OCI-M2 (cell line): ENCODE measurements around the gene THAP7.
"Not testable (repeated sequence)": the region's sequence is repeated elsewhere in the genome, so short reads cannot be mapped to it uniquely, and the experiment has no call there.

ENCODE experiments used
- DNase-seq: peaks from one replicate; lab custom pipeline; 2025; ENCODE audit not compliant: unreplicated experiment; lab: John Stamatoyannopoulos, UW

The THAP7 gene

DNA sequence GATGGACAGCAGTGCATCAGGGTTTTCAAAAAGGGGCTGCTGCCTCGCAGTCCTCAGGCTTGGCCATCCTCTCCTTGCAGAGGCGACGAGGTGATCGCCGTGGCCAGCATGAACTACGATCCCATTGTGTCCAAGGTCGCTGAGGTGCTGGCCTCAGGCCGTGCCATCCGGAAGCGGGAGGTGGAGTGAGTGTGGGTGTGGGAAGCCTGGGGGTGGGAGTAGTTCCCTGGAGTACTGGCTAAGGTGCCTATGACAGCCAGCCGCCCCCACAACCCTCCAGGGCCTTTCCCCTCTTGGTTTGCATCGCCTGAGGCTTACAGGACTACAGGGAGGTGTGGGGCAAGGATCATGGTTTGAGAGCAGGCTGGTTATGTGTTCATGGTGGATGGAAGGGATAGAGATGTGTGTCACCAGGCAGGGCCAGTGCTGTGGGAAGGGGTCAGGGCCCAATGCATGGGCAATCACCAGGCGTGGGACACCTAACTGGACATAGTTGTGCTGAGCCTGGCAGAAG, 21.9 kb downstream of the THAP7 start:
- no peak for DNase-seq

DNA sequence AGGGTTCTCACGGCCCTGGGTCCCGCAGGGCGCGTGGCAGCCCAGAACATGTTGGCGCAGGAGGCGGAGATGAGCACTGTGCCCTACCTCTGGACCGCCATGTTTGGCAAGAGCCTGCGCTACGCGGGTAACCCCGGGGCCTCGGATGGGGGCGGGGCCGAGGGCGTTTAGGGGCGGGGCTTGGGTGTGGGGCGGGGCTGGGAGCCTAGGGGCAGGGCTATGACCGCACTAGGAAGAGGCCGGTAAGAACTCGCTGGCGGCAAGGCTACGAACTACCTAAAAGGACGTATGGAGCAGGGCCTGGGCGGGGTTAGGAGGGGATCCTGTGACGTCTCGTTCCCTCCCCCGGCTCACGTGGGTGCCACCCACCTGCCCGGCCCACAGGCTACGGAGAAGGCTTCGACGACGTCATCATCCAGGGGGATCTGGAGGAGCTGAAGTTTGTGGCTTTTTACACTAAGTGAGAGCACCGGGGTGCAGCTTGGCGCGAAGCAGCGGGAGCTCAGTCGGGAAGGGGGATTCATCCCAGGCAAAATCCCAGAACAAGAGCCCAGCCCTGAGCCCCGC, 22.6 kb downstream of the THAP7 start:
- DNase-seq: no peak

DNA sequence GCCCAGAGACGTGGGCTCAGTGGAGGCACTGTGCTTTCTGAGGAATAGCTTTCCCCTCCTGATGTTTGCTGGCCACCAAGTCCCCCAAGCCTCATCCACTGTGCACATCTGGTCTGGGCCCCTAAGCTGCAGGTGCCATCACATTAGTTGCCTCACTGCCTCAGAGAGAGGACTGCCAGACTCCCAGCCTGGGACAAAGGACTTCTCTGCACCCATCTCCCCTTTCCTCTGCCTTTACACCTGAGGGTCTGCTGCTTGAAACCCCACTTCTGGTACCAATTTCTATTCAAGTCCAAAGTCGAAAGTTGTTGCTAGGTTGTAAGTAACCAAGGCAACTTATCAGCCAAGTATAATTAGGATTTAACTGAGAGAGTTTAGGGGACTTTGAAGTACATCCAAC, 23.5 kb downstream of the THAP7 start:
- DNase-seq: no peak

DNA sequence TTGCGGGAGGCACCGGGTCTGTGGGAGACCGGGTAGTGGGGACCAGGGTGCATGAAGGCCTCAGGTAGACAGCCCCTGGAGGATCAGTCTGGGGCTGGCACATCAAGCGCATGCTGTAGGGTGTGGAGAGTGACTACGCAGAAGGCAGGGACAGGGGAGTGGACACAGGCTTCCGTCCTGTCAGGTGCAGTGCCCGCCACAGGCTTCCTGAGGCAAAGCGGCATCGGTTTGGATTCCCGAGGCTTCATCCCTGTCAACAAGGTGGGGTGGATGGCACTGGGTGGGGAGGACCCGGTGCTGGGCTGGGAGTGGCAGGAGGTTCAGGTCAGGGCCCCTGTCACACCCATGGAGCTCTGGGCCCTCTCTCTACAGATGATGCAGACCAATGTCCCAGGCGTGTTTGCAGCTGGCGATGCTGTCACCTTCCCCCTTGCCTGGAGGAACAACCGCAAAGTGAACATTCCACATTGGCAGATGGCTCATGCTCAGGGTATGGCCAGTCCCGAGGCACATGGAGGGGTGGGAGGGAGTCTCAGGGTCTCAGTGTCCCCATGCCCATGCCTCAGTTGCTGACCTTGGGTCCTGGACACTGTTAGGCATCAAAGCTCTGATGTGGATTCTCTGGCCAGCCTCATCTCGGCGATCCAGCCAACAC, 24.3 kb downstream of the THAP7 start:
- no peak for DNase-seq

DNA sequence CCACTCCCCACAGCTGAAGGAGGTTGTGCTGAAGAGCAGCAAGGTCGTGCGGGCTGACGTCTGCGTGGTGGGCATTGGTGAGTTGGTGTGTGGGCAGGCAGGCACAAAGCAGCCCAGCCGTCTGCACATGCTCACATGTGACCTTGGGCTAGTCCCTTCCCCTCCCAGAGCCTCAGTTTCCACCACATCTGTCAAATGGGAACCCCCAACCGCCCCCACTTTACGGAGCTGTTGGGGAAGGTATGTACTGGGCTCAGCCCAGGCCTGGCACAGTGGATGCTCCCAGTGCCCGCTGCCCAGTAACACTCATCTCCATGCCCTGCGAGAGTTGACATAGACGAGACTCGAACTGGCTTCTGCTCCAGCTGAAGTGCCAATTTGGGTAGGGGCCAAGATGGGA, 24.9 kb downstream of the THAP7 start:
- no peak for DNase-seq

DNA sequence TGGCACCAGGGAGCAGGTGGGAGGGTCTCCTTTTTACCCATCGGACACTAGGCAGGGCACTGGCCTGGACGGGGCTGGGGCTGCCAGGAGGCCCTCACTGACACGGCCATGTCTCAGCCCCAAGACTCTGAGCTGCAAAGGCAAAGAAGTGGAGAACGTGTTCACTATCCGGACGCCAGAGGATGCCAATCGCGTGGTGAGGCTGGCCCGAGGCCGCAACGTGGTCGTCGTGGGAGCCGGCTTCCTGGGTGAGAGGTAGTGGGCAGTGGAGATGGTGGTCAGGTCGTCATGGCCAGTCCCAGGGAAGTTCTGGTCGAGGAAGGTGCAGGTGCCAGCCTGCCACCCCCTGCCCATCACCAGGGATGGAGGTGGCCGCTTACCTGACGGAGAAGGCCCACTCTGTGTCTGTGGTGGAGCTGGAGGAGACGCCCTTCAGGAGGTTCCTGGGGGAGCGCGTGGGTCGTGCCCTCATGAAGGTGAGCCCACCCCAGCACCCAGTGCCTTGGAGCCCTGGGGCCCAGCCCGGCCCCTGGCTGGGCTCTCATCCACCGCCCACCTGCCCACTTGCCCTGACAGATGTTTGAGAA, 25.5 kb downstream of the THAP7 start:
- DNase-seq: no peak

DNA sequence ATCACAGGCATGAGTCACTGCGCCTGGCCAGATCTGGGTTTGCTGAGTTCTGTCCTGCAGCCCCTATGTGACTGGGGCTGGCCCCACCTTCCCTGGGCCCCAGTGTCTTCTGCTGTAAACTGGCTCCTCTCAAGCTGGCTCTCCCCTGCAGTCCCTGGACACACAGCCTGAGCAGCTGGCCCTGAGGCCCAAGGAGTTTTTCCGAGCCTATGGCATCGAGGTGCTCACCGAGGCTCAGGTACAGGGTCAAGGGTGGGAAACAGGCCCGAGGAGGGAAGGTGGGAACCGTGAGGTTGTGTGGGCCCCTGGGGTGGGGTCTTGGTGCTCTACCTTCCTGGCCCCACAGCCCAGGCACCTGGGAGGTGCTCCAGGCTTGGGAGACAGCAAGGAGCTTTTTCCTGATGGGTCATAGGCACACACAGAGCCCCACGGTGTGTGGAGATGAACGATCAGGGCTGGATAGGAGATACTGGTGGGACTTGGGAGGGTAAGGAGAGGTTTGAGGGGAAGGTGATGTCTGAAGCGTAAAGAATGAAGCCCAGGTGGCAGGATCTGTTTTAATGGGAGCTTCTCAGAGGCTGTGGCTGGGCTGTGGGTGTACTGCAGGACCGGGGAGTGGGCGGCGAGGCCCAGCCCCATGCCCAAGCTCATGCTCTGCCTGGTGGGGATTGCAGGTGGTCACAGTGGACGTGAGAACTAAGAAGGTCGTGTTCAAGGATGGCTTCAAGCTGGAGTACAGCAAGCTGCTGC, 26.2 kb downstream of the THAP7 start:
- no peak for DNase-seq

DNA sequence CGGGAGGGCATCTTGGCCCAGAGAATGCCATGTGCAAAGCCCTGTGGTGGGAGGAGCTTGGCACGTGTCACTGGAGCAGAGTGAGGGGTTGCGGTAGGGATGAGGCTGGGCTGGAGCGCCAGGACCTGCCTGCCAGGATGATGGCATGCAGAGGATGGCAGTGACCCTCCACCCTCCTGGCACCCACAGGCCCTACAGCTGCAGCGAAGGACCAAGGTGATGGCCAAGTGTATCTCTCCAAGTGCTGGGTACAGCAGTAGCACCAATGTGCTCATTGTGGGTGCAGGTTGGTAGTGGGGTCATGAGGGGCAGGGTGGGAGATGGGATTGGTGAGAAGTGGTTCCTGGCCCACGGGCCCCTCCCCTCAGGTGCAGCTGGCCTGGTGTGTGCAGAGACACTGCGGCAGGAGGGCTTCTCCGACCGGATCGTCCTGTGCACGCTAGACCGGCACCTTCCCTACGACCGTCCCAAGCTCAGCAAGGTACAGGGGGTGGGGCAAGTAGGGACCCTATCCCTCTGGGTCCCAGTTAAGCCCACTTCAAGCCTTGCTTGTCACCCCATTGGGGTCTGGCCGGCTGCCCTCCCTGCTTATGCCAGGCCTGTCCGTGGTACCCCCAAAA, 27.5 kb downstream of the THAP7 start:
- no peak for DNase-seq

DNA sequence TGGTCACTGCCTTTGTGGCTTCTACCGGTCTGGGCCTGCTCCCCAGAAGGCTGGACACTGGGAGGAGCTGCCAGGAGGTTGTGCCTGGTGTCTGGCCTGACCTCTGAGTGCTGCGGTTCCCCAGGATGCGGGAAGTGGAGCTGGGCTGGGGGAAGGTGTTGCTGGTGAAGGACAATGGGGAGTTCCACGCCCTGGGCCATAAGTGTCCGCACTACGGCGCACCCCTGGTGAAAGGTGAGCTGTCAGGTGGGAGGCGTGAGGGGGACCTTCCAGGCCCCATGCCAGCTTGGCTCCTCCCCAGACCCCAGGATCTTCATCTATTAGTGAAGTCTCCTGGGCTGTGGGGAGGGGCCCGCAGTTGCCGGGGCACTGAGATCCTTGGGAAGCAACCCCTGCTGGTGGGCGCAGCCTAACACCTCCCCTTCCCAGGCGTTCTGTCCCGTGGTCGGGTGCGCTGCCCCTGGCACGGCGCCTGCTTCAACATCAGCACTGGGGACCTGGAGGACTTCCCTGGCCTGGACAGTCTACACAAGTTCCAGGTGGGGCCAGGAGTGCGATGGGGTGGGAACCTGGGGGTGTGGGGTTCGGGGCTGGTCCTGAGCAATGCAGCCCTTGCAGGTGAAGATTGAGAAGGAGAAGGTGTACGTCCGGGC, 28.2 kb downstream of the THAP7 start:
- no peak for DNase-seq

DNA sequence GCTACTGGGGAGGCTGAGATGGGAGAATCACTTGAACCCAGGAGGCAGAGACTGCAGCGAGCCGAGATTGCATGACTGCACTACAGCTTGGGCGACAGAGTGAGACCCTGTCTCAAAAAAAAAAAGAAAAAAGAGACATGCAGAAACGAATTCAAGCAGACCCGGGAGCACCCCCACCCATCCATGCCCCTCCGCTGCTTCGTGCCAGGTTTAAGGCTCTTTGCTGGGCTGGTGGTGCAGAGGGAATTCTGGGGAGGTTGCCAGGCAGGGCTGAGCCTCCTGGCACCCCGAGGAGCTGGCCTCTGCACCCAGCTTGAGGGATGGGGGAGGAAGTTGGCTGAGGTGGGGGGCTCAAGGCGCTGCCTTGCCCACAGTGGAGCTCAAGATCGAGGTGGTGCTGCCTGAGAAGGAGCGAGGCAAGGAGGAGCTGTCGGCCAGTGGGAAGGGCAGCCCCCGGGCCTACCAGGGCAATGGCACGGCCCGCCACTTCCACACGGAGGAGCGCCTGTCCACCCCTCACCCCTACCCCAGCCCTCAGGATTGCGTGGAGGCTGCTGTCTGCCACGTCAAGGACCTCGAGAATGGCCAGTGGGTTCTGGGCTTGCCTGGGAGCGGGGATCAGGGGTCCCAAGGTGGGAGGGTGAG, 28.9 kb downstream of the THAP7 start:
- DNase-seq: no peak

DNA sequence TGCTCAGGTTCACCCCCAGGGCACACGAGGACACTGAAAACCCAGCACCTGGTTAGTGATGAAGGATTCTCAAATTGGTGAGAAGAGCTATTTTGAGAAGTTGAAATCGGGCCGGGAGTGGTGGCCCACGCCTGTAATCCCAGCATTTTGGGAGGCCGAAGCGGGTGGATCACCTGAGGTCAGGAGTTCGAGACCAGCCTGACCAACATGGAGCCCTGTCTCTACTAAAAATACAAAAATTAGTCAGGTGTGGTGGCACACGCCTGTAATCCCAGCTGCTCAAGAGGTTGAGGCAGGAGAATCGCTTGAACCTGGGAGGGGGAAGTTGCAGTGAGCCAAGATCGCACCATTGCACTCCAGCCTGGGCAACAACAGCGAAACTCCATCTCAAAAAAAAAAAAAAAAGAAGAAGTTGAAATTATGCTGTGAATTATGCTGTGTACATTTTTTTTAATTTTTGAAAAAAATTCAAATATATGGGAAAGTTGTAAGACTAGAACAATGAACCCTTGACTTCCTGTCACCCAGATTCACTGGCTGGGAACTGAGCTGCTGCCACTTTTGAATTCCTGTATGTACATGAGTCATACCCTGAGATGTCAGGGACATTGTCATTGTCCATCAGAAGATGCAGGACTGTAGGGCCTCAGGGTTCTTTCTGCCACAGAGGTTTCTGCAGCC, 29.8 kb downstream of the THAP7 start:
- not testable (repeated sequence) for DNase-seq

DNA sequence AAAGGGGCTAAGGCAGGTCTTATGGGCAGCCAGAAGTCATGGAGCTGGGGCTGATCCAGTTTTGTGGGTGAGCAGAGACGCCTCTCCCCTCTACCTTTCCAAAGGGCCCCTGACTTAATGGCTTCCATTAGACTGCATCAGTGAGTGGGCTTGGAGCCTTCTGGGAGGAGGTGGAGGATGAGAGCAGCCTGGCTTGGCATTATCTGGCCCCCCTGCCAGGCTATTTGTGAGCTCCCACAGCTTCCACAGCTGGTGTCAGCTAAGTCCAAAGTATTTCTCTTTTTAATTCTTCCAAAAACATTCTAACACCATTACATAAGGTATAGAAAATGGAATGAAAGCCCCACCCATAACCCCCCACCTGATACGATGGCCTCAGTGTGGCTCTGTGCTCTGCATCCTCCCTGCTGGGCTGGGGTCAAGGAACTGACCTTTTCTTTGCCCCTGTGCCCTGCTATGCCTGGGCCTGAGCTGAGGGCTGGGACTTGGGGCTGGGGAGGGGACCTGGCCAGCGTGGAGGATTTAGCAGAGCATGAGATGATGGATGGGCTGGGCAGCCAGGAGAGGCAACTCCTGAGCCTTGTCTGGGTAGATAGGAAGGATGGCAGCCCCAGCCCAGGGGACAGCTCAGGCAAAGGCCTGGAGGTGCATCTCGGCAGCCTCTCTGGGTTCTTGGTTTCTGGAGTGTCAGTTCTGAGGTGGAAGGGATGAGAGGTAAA, 30.8 kb downstream of the THAP7 start:
- no peak for DNase-seq

DNA sequence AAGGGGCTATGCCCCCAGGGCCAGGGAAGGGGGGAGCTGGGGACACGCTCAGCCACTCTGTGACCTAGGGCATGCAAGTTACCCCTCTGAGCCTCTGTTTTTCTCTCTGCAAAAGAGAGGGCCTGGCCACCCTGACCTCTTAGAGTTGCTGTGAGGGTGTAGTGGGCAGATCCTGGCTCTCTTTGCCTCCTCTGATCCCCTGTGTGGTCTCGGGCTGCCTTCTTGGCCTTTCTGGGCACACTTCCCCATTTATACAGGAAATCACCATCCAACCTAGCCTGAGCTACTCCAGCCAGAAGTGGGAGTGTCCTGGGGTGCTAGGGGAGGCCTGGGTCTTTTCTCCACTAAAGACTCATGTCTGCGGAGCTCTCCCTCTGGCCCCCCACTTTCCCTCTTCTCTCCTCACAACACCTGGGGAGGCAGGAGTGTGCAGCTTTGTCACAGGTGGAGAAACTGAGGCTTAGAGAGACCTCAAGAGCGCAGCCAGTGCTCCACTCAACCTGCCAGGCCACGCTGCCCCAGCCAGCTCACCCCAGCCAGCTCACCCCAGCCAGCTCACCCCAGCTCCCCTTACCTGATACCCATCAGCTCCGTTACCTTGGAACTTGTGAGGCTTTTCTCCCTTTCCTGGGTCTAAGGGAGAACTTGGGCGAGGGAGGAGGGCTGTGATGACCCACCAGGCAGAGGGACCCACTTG, 33.5 kb downstream of the THAP7 start:
- DNase-seq: no peak

DNA sequence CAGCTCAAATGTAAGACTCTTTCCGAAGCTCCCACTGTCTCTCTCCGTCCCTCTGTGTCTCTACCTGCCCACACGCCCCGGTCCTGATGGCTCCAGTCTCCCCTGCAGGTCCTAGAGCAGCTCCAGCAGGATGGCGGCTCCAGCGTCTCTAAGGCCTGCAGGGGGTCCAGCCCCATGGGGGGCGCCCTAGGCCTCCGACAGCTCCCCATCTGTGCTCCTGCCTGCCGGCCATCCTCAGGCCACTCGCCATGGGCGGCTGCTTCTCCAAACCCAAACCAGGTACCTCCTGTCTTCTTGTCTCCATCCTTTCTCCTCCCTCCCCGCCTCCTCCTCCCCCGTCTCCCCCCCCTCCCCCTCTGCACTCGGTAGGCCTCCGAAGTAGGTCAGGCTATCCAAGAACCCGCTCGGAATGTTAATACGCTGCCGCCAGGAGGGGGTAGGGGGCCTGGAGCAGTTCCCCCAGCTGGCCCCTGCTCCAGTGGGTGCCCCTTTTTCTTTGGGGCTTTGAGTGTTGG, 34.2 kb downstream of the THAP7 start:
- DNase-seq: no peak

DNA sequence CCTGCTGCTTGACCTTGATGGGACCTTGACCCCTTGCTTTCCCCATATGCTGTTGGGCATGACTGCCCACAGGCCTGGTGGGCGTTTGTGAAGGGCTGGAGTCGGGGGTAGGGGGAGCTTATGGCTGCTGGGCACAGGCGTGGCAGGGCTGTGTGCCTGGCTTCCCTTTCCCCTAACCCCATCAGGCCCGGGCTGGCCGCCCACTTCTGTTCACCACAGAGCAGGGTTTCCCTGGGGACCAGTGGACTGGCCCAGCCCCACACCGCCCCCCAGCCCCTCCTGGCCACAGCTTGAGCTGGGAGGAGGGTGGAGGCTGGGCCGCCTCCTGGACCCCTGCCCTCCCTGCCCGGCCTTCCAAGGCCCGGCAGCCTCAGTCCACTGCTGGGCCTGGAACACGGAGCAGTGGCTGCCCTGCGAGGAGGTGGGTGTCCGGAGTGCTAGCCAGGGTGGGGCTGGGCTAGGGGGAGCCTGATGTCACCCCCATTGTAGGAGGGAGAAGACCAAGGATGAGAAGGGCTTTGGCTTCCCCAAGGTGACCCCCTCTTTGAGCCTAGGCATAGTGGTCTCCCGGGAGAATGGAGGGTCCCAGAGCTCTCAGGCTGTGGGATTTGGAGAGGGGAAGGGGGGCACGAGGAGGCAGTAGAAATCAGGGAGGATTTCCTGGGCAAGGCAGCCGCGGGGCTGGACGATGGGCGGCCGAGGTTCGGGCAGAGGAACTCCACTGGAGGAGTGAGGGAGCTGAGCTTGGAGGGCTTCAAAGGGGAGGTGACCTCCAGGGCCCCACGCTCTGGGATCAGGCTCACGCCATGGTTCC, 34.8 kb downstream of the THAP7 start, which contains the start of gene AIFM3:
Gene AIFM3, plus strand, starts transcription at position 373 of the 814 bp plus-strand sequence. CDS start 690 bp downstream, outside the sequence.
- no peak for DNase-seq

DNA sequence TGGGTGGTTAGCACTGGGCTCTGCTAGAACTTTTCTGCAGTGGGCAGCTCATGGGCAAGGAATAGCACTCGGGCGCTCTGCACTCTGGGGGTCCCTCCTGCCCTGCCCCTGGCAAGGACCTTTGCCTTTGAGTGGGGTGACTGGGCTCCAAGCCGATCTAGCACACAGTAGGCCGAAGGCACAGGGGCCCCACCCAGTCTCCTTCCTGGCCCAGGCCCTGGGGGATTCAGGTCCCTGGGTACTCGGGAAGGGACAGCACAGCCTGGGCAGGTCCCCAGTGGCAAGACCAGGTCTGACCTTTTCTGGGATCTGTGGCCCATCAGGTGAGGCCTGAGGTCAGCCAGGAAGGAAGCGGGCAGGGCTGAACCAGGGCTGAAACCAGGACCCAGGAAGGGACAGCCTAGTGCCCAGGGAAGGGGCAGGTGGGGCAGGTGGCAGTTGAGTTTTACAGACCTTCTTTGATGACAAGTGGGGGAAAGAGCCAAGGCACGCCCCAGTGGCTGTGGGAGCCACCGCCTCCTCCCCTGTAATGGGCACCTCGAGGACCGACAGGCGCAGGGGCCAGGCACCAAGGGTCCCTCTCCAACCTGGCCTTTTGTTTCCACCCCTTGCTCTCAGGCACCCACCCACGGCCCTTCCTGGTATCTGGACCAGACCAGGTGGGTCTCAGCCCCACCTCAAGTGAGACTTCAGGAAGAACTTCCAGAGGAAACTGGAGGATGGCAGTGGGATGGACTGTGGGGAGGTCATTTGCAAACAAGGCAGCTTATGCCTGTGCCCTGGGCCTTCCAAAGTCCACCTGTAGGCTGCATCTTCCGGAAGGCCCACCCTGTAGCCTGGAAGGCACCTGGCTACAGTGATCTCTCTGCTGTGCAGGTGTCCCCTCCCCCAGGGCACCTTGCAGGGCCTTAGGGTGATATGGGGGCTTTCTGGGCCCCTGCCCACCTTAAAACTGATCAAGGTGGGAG, 35.7 kb downstream of the THAP7 start:
- DNase-seq: no peak
